ENCODE data around the gene FOXO3.

FOXO3 gene

GRCh38 chr6:108710030-108710429 is 149.3 kb downstream of the FOXO3 start:
- DNase-seq (ENCODE audit: low read depth in 1 of 2, low spot score in 1 of 2) = no peak

GRCh38 chr6:108710551-108710950 is 149.8 kb downstream of the FOXO3 start:
- DNase-seq (ENCODE audit: low read depth in 1 of 2, low spot score in 1 of 2) = no peak

GRCh38 chr6:108711071-108711470 is 150.4 kb downstream of the FOXO3 start:
- DNase-seq (ENCODE audit: low read depth in 1 of 2, low spot score in 1 of 2) = no peak

GRCh38 chr6:108711826-108712225 is 151.1 kb downstream of the FOXO3 start:
- DNase-seq (ENCODE audit: low read depth in 1 of 2, low spot score in 1 of 2) = no peak

GRCh38 chr6:108712946-108713345 is 152.2 kb downstream of the FOXO3 start:
- DNase-seq (ENCODE audit: low read depth in 1 of 2, low spot score in 1 of 2) = no peak

GRCh38 chr6:108714101-108714765 is 153.5 kb downstream of the FOXO3 start:
- DNase-seq (ENCODE audit: low read depth in 1 of 2, low spot score in 1 of 2) = no peak

GRCh38 chr6:108714766-108715414 is 154.2 kb downstream of the FOXO3 start:
- no peak for DNase-seq (ENCODE audit: low read depth in 1 of 2, low spot score in 1 of 2)

GRCh38 chr6:108715832-108716231 is 155.1 kb downstream of the FOXO3 start:
- no peak for DNase-seq (ENCODE audit: low read depth in 1 of 2, low spot score in 1 of 2)

- DNase-seq (ENCODE audit: low read depth in 1 of 2, low spot score in 1 of 2) = no peak
Measured at GRCh38 chr6:108716801-108717791, 156.4 kb downstream of the FOXO3 start.

GRCh38 chr6:108719477-108719876 is 158.8 kb downstream of the FOXO3 start:
- no peak for DNase-seq (ENCODE audit: low read depth in 1 of 2, low spot score in 1 of 2)

- no peak for DNase-seq (ENCODE audit: low read depth in 1 of 2, low spot score in 1 of 2)
Measured at GRCh38 chr6:108720827-108721226, 160.1 kb downstream of the FOXO3 start.

- DNase-seq (ENCODE audit: low read depth in 1 of 2, low spot score in 1 of 2) = no peak
Measured at GRCh38 chr6:108721286-108721685, 160.6 kb downstream of the FOXO3 start.

GRCh38 chr6:108723594-108723993 is 162.9 kb downstream of the FOXO3 start:
- DNase-seq (ENCODE audit: low read depth in 1 of 2, low spot score in 1 of 2) = no peak

GRCh38 chr6:108726726-108727339 is 166.1 kb downstream of the FOXO3 start:
- no peak for DNase-seq (ENCODE audit: low read depth in 1 of 2, low spot score in 1 of 2)

- DNase-seq (ENCODE audit: low read depth in 1 of 2, low spot score in 1 of 2) = no peak
Measured at GRCh38 chr6:108727966-108728730, 167.4 kb downstream of the FOXO3 start.

- DNase-seq (ENCODE audit: low read depth in 1 of 2, low spot score in 1 of 2) = no peak
Measured at GRCh38 chr6:108728826-108729225, 168.1 kb downstream of the FOXO3 start.

- no peak for DNase-seq (ENCODE audit: low read depth in 1 of 2, low spot score in 1 of 2)
Measured at GRCh38 chr6:108730635-108731515, 170.2 kb downstream of the FOXO3 start.

GRCh38 chr6:108732091-108732870 is 171.6 kb downstream of the FOXO3 start:
- DNase-seq (ENCODE audit: low read depth in 1 of 2, low spot score in 1 of 2) = no peak

- DNase-seq (ENCODE audit: low read depth in 1 of 2, low spot score in 1 of 2) = no peak
Measured at GRCh38 chr6:108733051-108733450, 172.3 kb downstream of the FOXO3 start.
